ENCODE data around the gene C1QTNF6. TPM values are rescaled to one million over a fixed set of nuclear protein-coding genes. Genes with fewer than 3 reads are reported as not detected.
A peak's percentile ranks its signal among the peaks of the same experiment; 100 is the strongest.

The C1QTNF6 gene
- total and polyA plus RNA-seq, 2 of the 4 experiments (the other 2 are of a cell fraction), result 1.1 to 10.9 TPM

DNA sequence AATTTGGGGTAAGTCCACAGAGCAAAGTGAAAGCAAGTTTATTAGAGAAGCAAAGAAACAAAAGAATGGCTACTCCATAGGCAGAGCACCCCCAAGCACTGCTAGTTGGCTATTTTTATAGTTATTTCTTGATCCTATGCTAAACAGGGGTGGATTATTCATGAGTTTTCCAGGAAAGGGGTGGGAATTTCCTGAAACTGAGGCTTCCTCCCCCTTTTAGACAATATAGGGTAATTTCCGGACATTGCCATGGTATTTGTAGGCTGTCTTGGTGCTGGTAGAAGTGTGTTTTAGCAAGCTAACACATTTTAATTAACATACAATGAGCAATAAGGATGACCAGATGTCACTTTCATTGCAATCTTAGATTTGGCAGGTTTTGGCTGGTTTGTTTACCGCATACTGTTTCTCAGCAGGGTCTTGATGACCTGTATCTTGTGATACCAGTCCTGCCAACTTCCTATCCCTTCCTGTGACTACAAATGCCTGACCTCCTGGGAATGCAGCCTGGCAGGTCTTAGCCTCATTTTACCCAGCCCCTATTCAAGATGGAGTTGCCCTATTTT, 937 bp upstream of the C1QTNF6 start:
- no peak overlapping the region for H4K91ac ChIP-seq (ENCODE audit: insufficient read depth, low read depth, low read length)
- no peak overlapping the region for H2BK120ac ChIP-seq (ENCODE audit: low read depth, low read length)
- H3K9ac ChIP-seq (ENCODE audit: low read depth, low read length), result 0 out of 2 replicates have a peak overlapping the region, but pooled peaks have one; percentile 93
- no peaks in the 10 kb centered on the region for H3K9me3 ChIP-seq (ENCODE audit: control insufficient read depth, insufficient read depth, low read length)
- dilution Hi-C loops (cut with HindIII; ENCODE audit: low sequenced_read_pairs, unreplicated experiment), result no loop called here
- TF ChIP-seq MXI1 (IDR thresholded peaks at IDR 0.05; ENCODE audit: borderline replicate concordance, low read depth, low read length) (no peak), MAFK (IDR thresholded peaks at IDR 0.05; ENCODE audit: low read depth, low read length) (no peak), CHD1 (IDR thresholded peaks at IDR 0.05; ENCODE audit: low read depth, low read length) (no peak), SMC3 (IDR thresholded peaks at IDR 0.05; ENCODE audit: low read depth, low read length) (no peak), RAD21 (IDR thresholded peaks at IDR 0.05; ENCODE audit: low read length) (no peak), RCOR1 (IDR thresholded peaks at IDR 0.05; ENCODE audit: insufficient replicate concordance, low read length) (no peak), POLR2A (IDR thresholded peaks at IDR 0.05; ENCODE audit: low read depth, low read length) (no peak), MAZ (IDR thresholded peaks at IDR 0.05; ENCODE audit: borderline replicate concordance, low read depth, low read length) (no peak), RFX5 (IDR thresholded peaks at IDR 0.05; ENCODE audit: low read depth, low read length) (no peak), FOS (IDR thresholded peaks at IDR 0.05; ENCODE audit: low read depth, low read length) (no peak), NFE2L2 (IDR thresholded peaks at IDR 0.05; ENCODE audit: low read depth, low read length) (no peak), BHLHE40 (IDR thresholded peaks at IDR 0.05; ENCODE audit: low read depth, low read length) (no peak), CEBPB (IDR thresholded peaks at IDR 0.05; ENCODE audit: low read depth, low read length) (no peak)
- TF ChIP-seq, protein P1, sequence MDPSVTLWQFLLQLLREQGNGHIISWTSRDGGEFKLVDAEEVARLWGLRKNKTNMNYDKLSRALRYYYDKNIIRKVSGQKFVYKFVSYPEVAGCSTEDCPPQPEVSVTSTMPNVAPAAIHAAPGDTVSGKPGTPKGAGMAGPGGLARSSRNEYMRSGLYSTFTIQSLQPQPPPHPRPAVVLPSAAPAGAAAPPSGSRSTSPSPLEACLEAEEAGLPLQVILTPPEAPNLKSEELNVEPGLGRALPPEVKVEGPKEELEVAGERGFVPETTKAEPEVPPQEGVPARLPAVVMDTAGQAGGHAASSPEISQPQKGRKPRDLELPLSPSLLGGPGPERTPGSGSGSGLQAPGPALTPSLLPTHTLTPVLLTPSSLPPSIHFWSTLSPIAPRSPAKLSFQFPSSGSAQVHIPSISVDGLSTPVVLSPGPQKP (IDR thresholded peaks at IDR 0.05; ENCODE audit: borderline replicate concordance, low read depth, low read length), result no peak
- TF ChIP-seq, protein P2, sequence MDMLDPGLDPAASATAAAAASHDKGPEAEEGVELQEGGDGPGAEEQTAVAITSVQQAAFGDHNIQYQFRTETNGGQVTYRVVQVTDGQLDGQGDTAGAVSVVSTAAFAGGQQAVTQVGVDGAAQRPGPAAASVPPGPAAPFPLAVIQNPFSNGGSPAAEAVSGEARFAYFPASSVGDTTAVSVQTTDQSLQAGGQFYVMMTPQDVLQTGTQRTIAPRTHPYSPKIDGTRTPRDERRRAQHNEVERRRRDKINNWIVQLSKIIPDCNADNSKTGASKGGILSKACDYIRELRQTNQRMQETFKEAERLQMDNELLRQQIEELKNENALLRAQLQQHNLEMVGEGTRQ (IDR thresholded peaks at IDR 0.05; ENCODE audit: low read depth, low read length), result no peak
- TF ChIP-seq, protein P3, sequence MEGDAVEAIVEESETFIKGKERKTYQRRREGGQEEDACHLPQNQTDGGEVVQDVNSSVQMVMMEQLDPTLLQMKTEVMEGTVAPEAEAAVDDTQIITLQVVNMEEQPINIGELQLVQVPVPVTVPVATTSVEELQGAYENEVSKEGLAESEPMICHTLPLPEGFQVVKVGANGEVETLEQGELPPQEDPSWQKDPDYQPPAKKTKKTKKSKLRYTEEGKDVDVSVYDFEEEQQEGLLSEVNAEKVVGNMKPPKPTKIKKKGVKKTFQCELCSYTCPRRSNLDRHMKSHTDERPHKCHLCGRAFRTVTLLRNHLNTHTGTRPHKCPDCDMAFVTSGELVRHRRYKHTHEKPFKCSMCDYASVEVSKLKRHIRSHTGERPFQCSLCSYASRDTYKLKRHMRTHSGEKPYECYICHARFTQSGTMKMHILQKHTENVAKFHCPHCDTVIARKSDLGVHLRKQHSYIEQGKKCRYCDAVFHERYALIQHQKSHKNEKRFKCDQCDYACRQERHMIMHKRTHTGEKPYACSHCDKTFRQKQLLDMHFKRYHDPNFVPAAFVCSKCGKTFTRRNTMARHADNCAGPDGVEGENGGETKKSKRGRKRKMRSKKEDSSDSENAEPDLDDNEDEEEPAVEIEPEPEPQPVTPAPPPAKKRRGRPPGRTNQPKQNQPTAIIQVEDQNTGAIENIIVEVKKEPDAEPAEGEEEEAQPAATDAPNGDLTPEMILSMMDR (conservative IDR thresholded peaks at IDR 0.05; ENCODE audit: low read depth, low read length), result no peak
- H2BK5ac ChIP-seq (ENCODE audit: low read depth, low read length, poor library complexity, severe bottlenecking), result no peak overlapping the region
- H3K79me1 ChIP-seq (ENCODE audit: low read depth in 1 of 2, low read length in 2 of 2), result peaks cover 0 to 21% of the 10 kb centered on the region in 2 experiments; a peak in 3 of 4 replicates
- in situ Hi-C loops (cut with MboI; ENCODE audit: low sequenced_read_pairs), result no loop called here
- H4K8ac ChIP-seq (ENCODE audit: low read depth in 2 of 2, low read length in 2 of 2), result peak overlapping the region in 1 of 2 experiments; percentile 98; a peak in 2 of 4 replicates
- intact Hi-C loops (cut with micrococcal nuclease), result no loop called here
- H4K20me1 ChIP-seq (ENCODE audit: insufficient read depth, low read length), result no peaks in the 10 kb centered on the region
- peak overlapping the region; percentile 44; the same call in 1 of the 2 replicates for H3K4me2 ChIP-seq (ENCODE audit: low read depth, low read length)
- no peak overlapping the region; the same call in 1 of the 2 replicates for H3K27ac ChIP-seq (ENCODE audit: insufficient read depth, low read length)
- peaks cover 18% of the 10 kb centered on the region for H3K4me1 ChIP-seq (ENCODE audit: control insufficient read depth, insufficient read depth, low read length)
- H3K14ac ChIP-seq (replicated peaks; ENCODE audit: low read depth, low read length), result 0 out of 2 replicates have a peak overlapping the region, but pooled peaks have one; percentile 56
- DNase-seq (no peak), ATAC-seq (ENCODE audit: low read depth) (no peak)
- H2AFZ ChIP-seq (replicated peaks; ENCODE audit: low read length, poor library complexity), result no peak overlapping the region
- H2BK15ac ChIP-seq (ENCODE audit: low read depth, low read length), result no peak overlapping the region
- no peak overlapping the region for H3K4ac ChIP-seq (ENCODE audit: low read depth, low read length)
- H2AK5ac ChIP-seq (ENCODE audit: low read depth, low read length), result peak overlapping the region; percentile 79; the same call in 1 of the 2 replicates
- POLR2A ChIA-PET (ENCODE audit: unreplicated experiment), result no interaction called here
- peak overlapping the region; percentile 32 for H4K5ac ChIP-seq (ENCODE audit: low read depth, low read length)
- no peak overlapping the region for H2BK20ac ChIP-seq (ENCODE audit: low read depth, low read length)
- no peak overlapping the region for H2AK9ac ChIP-seq (replicated peaks; ENCODE audit: low read depth, low read length, poor library complexity)
- no peak overlapping the region for H3K56ac ChIP-seq (ENCODE audit: extremely low read depth, insufficient read depth, low read length)
- H3K18ac ChIP-seq (ENCODE audit: low read depth, low read length), result no peak overlapping the region; the same call in 1 of the 2 replicates
- H3K27me3 ChIP-seq (ENCODE audit: control insufficient read depth, insufficient read depth, low read length), result no peaks in the 10 kb centered on the region
- H3K4me3 ChIP-seq (ENCODE audit: insufficient read depth, low read depth, low read length), result no peak overlapping the region
- BruUV-seq (replicated peaks), result no TSS peak
- no CpG with 5 or more reads among the region's 2 CpGs for WGBS, 2 experiments (ENCODE audit: extremely low coverage in 2 of 2, insufficient read length in 1 of 2)
- H3K9me1 ChIP-seq (ENCODE audit: insufficient read depth, low read length), result peaks cover 8% of the 10 kb centered on the region
- no peak overlapping the region for H3K23ac ChIP-seq (ENCODE audit: low read depth, low read length)
- H3K36me3 ChIP-seq (ENCODE audit: control insufficient read depth, insufficient read depth, low read length), result peaks cover 1% of the 10 kb centered on the region; the same call in 1 of the 2 replicates
- CTCF ChIA-PET, result no interaction called here
